GM12878 (cell line): ENCODE measurements around the gene UBR3. TPM values are rescaled to one million over a fixed set of nuclear protein-coding genes. Genes with fewer than 3 reads are reported as not detected.
"Not testable (repeated sequence)": the region's sequence is repeated elsewhere in the genome, so short reads cannot be mapped to it uniquely, and the experiment has no call there.

Source experiments
- ATAC-seq: fragments of 200-7000 bp; cut with Tn5 transposase; 3 replicates; pipeline ENCODE4 v1.9.1; 2020; ENCODE audit warnings: mild to moderate bottlenecking, moderate library complexity
- BruUV-seq: library from RNA; stranded (reverse); fragments of 400-500 nt; replicated peaks from 2 replicates; lab custom pipeline; 2021; lab: Mats Ljungman, UMichigan
- CTCF ChIA-PET: fragments of 300-600 bp; sonication (Branson Sonifier 250); formaldehyde crosslinking; extraction: SDS; loops from one replicate; lab custom pipeline; 2021; ENCODE audit warnings: inconsistent platforms; lab: Yijun Ruan, JAX
- POLR2A ChIA-PET: fragments of 350-600 bp; formaldehyde crosslinking; extraction: SDS; loops from one replicate; lab custom pipeline; 2021; ENCODE audit warnings: inconsistent platforms; lab: Charles Lee
- RAD21 ChIA-PET: fragments of 300-600 bp; sonication (Branson Sonifier 250); formaldehyde crosslinking; loops from one replicate; lab custom pipeline; 2023; ENCODE audit warnings: antibody characterized with exemption; ENCODE audit not compliant: unreplicated experiment; lab: Charles Lee
- SMC1A ChIA-PET: fragments of 300-600 bp; sonication (Branson Sonifier 250); formaldehyde crosslinking; loops from one replicate; lab custom pipeline; 2023; ENCODE audit not compliant: unreplicated experiment, uncharacterized antibody; lab: Charles Lee
- DNase-seq: peaks from one replicate; pipeline ENCODE4 v3.0.0-alpha.2; 2011; ENCODE audit warnings: low read depth, low spot score
- FAIRE-seq: peaks from 3 replicates; lab custom pipeline; 2011; peaks lifted over from hg19 to GRCh38; lab: Jason Lieb, UNC
- H2AFZ ChIP-seq: 2 replicates; pipeline ENCODE4 v1.6.0; 2011; ENCODE audit warnings: low read depth, low read length, control low read depth; ENCODE audit not compliant: control insufficient read depth
- H3K27ac ChIP-seq: 2 replicates; pipeline ENCODE4 v1.5.1; 2011; ENCODE audit warnings: control low read depth; ENCODE audit not compliant: control insufficient read depth, insufficient read depth
- H3K27me3 ChIP-seq, 2 experiments: replicated peaks in 1 of 2; 2 replicates each; pipeline versions ENCODE4 v1.6.0 to v1.6.1; 2011; ENCODE audit warnings: low read length in 1 of 2; ENCODE audit not compliant: control insufficient read depth in 2 of 2, insufficient read depth in 2 of 2
- H3K36me3 ChIP-seq, 2 experiments: 2 replicates each; pipeline ENCODE4 v1.5.1; 2011; ENCODE audit warnings: low read length in 1 of 2; ENCODE audit not compliant: control insufficient read depth in 2 of 2, insufficient read depth in 2 of 2
- H3K4me1 ChIP-seq: 2 replicates; pipeline ENCODE4 v1.6.1; 2011; ENCODE audit warnings: mild to moderate bottlenecking, low read length, moderate library complexity, mixed read lengths; ENCODE audit not compliant: control insufficient read depth, insufficient read depth
- H3K4me2 ChIP-seq: 2 replicates; pipeline ENCODE4 v1.6.0; 2011; ENCODE audit warnings: control low read depth; ENCODE audit not compliant: control insufficient read depth, insufficient read depth
- H3K4me3 ChIP-seq: fragments of 200-600 bp; sonication (generic); 2 replicates; pipeline ENCODE4 v1.5.1; 2016
- H3K79me2 ChIP-seq: 2 replicates; pipeline ENCODE4 v1.6.0; 2011; ENCODE audit warnings: low read length; ENCODE audit not compliant: control insufficient read depth, insufficient read depth
- H3K9ac ChIP-seq: 2 replicates; pipeline ENCODE4 v1.8.0; 2011; ENCODE audit warnings: low read length, control low read depth, mixed read lengths; ENCODE audit not compliant: control insufficient read depth, insufficient read depth
- H3K9me3 ChIP-seq: replicated peaks from 3 replicates; pipeline ENCODE4 v1.5.1; 2011; ENCODE audit warnings: mild to moderate bottlenecking, low read length; ENCODE audit not compliant: control insufficient read depth, insufficient read depth
- H4K20me1 ChIP-seq: 2 replicates; pipeline ENCODE4 v1.6.0; 2011; ENCODE audit not compliant: control insufficient read depth, insufficient read depth
- FOS ChIP-seq: IDR thresholded peaks from 3 replicates; pipeline ENCODE4 v1.6.1; 2011; ENCODE audit warnings: borderline replicate concordance; ENCODE audit not compliant: insufficient read length; ENCODE audit errors: extremely low read depth
- SIN3A ChIP-seq: IDR thresholded peaks from 2 replicates; pipeline ENCODE4 v1.6.1; 2012; ENCODE audit warnings: low read depth, low read length, improper control_type of control experiment
- SREBF1 ChIP-seq: IDR thresholded peaks from 2 replicates; pipeline ENCODE4 v1.6.1; 2012; ENCODE audit warnings: mild to moderate bottlenecking, low read length
- ZZZ3 ChIP-seq: IDR thresholded peaks from 2 replicates; pipeline ENCODE4 v1.6.1; 2011; ENCODE audit warnings: low read depth; ENCODE audit not compliant: control insufficient read depth, insufficient read length
- WGBS: methylation state at CpG from one replicate; pipeline ENCODE4 v1.1.6; 2016; ENCODE audit warnings: low lambda C conversion rate; ENCODE audit not compliant: insufficient replicate concordance, insufficient coverage; ENCODE audit errors: missing lambda C conversion rate; 5-methylcytosine and 5-hydroxymethylcytosine counted together
- in situ Hi-C: fragments of 300-500 bp; cut with MboI; formaldehyde crosslinking; loops from 9 replicates; pipeline ENCODE4 v1.14.3; 2018; ENCODE audit warnings: mixed read lengths
- intact Hi-C: fragments of 100-400 bp; cut with micrococcal nuclease; formaldehyde crosslinking; loops from one replicate; pipeline ENCODE4 v1.14.2; 2022; ENCODE audit not compliant: unreplicated experiment
- polyA plus RNA-seq, 11 experiments: library from polyadenylated mRNA; depleted of rRNA in 4 of 11; unstranded in 6 of 11; stranded (reverse) in 5 of 11; fragments of >200 nt; fragmentation: Nextera tagmentation in 4 of 11; fragmentation: Illumina TruSeq in 1 of 11; extraction: Ambion mirVana in 4 of 11; extraction: Trizol in 1 of 11; gene quantifications; 1 replicate in 1 of 11; 2 replicates in 10 of 11; pipeline versions ENCODE4 v1.2.1 to v1.2.3, GENCODE V29; 2011 to 2016; ENCODE audit warnings: inconsistent platforms in 2 of 11, missing spikeins in 2 of 11, low read depth in 1 of 11
- total RNA-seq, 4 experiments: library from RNA; depleted of rRNA in 3 of 4; stranded (reverse); fragments of >200 nt in 3 of 4; fragmentation: Illumina TruSeq in 1 of 4; extraction: Trizol in 1 of 4; gene quantifications; 2 replicates each; pipeline versions ENCODE4 v1.2.1 to v1.2.3, GENCODE V29; 2013 to 2021

The UBR3 gene
- total and polyA plus RNA-seq, 10 of the 15 experiments (the other 5 are each of a cell fraction or from before 2014, with no cell fraction given): 3.8 to 22.9 (median 11.2) TPM

- RAD21 ChIA-PET, ATAC-seq, H3K4me3 ChIP-seq, FAIRE-seq, H3K79me2 ChIP-seq, intact Hi-C loops, H3K4me1 ChIP-seq, POLR2A ChIA-PET, DNase-seq, H3K9me3 ChIP-seq, H3K4me2 ChIP-seq, BruUV-seq, H2AFZ ChIP-seq, H3K27ac ChIP-seq, H3K27me3 ChIP-seq, H4K20me1 ChIP-seq, H3K36me3 ChIP-seq, SMC1A ChIA-PET, in situ Hi-C loops, H3K9ac ChIP-seq: not testable (repeated sequence)
- CTCF ChIA-PET: interaction anchor here (0.7 kb wide), 1 partner anchor 18 kb away, joined by 6 read pairs; no protein-coding TSS in a partner anchor
- over 99% methylated on average over 9 of the region's 9 CpGs for WGBS
Measured at GRCh38 chr2:169871369-169871768, 44.1 kb downstream of the UBR3 start.

- DNase-seq (no peak), ATAC-seq (no peak), FAIRE-seq (no peak)
- H3K36me3 ChIP-seq: no peaks in the 10 kb centered on the region; a peak in 1 of 4 replicates
- in situ Hi-C loops: no loop called here
- H3K4me3 ChIP-seq: no peak overlapping the region
- H3K27ac ChIP-seq: no peak overlapping the region
- H3K79me2 ChIP-seq: no peaks in the 10 kb centered on the region; the same call in 1 of the 2 replicates
- H3K9me3 ChIP-seq: no peaks in the 10 kb centered on the region
- RAD21 ChIA-PET: no interaction called here
- intact Hi-C loops: no loop called here
- H3K9ac ChIP-seq: no peak overlapping the region
- H3K27me3 ChIP-seq: no peaks in the 10 kb centered on the region
- H3K4me1 ChIP-seq: no peaks in the 10 kb centered on the region
- no peaks in the 10 kb centered on the region for H4K20me1 ChIP-seq
- no TSS peak for BruUV-seq
- SMC1A ChIA-PET: no interaction called here
- POLR2A ChIA-PET: no interaction called here
- H2AFZ ChIP-seq: no peak overlapping the region
- WGBS: 93% methylated on average over 1 of the region's 1 CpG
- TF ChIP-seq SREBF1 (no peak), SIN3A (no peak), FOS (no peak), ZZZ3 (no peak)
- CTCF ChIA-PET: no interaction called here
- H3K4me2 ChIP-seq: no peak overlapping the region
Measured at GRCh38 chr2:169871994-169872393, 44.7 kb downstream of the UBR3 start.
